GM12892 (cell line): Measurements from ENCODE around the gene LRIT1.

Experiments
- POLR2A ChIP-seq: IDR thresholded peaks from 2 replicates; pipeline ENCODE4 v1.6.1; 2011; ENCODE audit warnings: low read depth, low read length, control low read depth
- TAF1 ChIP-seq: IDR thresholded peaks from 2 replicates; pipeline ENCODE4 v1.6.1; 2011; ENCODE audit warnings: low read depth, mild to moderate bottlenecking, control low read depth, low read length, borderline replicate concordance

DNA sequence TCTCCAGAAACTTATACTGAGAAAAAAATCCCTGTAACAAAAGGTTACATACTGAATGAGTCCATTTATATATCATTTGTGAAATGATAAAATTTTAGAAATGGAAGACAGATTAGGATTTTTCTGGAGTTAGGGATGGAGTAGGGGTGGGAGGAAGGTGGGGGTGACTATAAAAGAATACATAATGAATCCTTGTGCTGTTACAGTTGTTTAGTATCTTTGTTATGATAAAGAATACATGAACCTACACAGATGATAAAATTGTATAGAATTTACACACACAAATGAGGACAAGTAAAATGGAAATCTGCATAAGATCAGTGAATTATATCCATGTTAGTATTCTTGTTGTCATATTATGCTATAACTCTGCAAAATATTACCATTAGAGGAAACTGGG is 45.3 kb upstream of the LRIT1 start:
- TF ChIP-seq POLR2A (no peak), TAF1 (no peak)
